GM21825 (cell line): ENCODE data around the gene BLTP3B.

Experiments
- ATAC-seq: cut with Tn5 transposase; IDR thresholded peaks from one replicate; pipeline ENCODE4 v1.9.1; 2021; ENCODE audit warnings: mild to moderate bottlenecking, moderate library complexity; ENCODE audit not compliant: unreplicated experiment

The BLTP3B gene

GRCh38 chr12:100164153-100164704, 21.6 kb upstream of the BLTP3B start:
- peak; percentile 9 for ATAC-seq

GRCh38 chr12:100163416-100164152, 20.9 kb upstream of the BLTP3B start:
- ATAC-seq, result peak; percentile 100

- no peak for ATAC-seq
Measured at GRCh38 chr12:100159391-100160104, 16.9 kb upstream of the BLTP3B start.

GRCh38 chr12:100158535-100158934, 15.9 kb upstream of the BLTP3B start:
- no peak for ATAC-seq

- ATAC-seq, result no peak
Measured at GRCh38 chr12:100157427-100157821, 14.8 kb upstream of the BLTP3B start.

GRCh38 chr12:100156731-100157426, 14.2 kb upstream of the BLTP3B start:
- no peak for ATAC-seq

- peak; percentile 64 for ATAC-seq
Measured at GRCh38 chr12:100154474-100155247, 12.0 kb upstream of the BLTP3B start.

- no peak for ATAC-seq
Measured at GRCh38 chr12:100153131-100153530, 10.5 kb upstream of the BLTP3B start.

- ATAC-seq, result no peak
Measured at GRCh38 chr12:100151769-100152168, 9.1 kb upstream of the BLTP3B start.

- ATAC-seq, result no peak
Measured at GRCh38 chr12:100146252-100146651, 3.6 kb upstream of the BLTP3B start.

- ATAC-seq, result no peak
Measured at GRCh38 chr12:100145643-100146042, 3.0 kb upstream of the BLTP3B start.

GRCh38 chr12:100141998-100142850, 450 bp downstream of the BLTP3B start:
- ATAC-seq, result peak; percentile 46

GRCh38 chr12:100141666-100141997, 1.0 kb downstream of the BLTP3B start:
- peak; percentile 30 for ATAC-seq

GRCh38 chr12:100138803-100139098, 3.9 kb downstream of the BLTP3B start:
- no peak for ATAC-seq

GRCh38 chr12:100138048-100138802, 4.4 kb downstream of the BLTP3B start:
- ATAC-seq, result peak; percentile 27

GRCh38 chr12:100133200-100133599, 9.5 kb downstream of the BLTP3B start:
- ATAC-seq, result no peak

- no peak for ATAC-seq
Measured at GRCh38 chr12:100128512-100128908, 14.2 kb downstream of the BLTP3B start.

GRCh38 chr12:100127766-100128511, 14.7 kb downstream of the BLTP3B start:
- no peak for ATAC-seq
